ENCODE data around the gene WDR43.

- TF ChIP-seq CTCF (IDR thresholded peaks at IDR 0.05) (no peak), EP300 (IDR thresholded peaks at IDR 0.05; ENCODE audit: low read depth) (no peak), POLR2A (IDR thresholded peaks at IDR 0.05) (no peak)
These were observed 3.6 kb downstream of the WDR43 start for GRCh38 chr2:28898048-28898447.

Measured in transverse colon (tissue), 3 donors.